GM13976 (cell line): ENCODE measurements around the gene ARMC2.
"Not testable (repeated sequence)": the region's sequence is repeated elsewhere in the genome, so short reads cannot be mapped to it uniquely, and the experiment has no call there.

Experiments used
- DNase-seq: peaks from one replicate; pipeline ENCODE4 v3.0.0; 2012; ENCODE audit warnings: low spot score
- CTCF ChIP-seq: IDR thresholded peaks from 2 replicates; pipeline ENCODE4 v1.5.1; 2012; ENCODE audit warnings: borderline replicate concordance, mild to moderate bottlenecking; ENCODE audit not compliant: insufficient read depth; ENCODE audit errors: extremely low read depth, missing control alignments, control extremely low read depth
- in situ Hi-C: fragments of 300-500 bp; cut with MboI; formaldehyde crosslinking; loops from one replicate; pipeline ENCODE4 v1.12.0; 2022; ENCODE audit warnings: low sequenced_read_pairs, mixed read lengths, inconsistent platforms; ENCODE audit not compliant: unreplicated experiment

ARMC2 gene

DNA sequence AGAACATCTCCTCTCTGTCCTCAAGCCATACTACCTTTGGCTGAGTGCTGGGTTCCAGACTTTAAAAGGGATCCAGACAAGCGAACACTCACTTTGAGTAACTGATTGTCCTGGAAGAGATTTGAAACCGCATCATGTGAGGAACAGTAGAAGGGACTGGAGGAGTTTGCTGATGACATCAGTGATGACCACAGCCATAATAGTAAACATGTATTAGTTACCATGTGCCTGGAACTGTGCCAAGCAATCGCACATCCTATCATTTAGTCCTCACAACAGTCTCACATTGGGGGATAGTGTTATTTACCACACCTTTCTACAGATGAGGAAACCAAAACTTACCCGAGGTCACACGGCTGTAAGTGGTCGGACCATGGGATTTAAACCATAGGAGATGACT is 39.8 kb downstream of the ARMC2 start:
- TF ChIP-seq CTCF: no peak
- DNase-seq: no peak
- in situ Hi-C loops: no loop called here

DNA sequence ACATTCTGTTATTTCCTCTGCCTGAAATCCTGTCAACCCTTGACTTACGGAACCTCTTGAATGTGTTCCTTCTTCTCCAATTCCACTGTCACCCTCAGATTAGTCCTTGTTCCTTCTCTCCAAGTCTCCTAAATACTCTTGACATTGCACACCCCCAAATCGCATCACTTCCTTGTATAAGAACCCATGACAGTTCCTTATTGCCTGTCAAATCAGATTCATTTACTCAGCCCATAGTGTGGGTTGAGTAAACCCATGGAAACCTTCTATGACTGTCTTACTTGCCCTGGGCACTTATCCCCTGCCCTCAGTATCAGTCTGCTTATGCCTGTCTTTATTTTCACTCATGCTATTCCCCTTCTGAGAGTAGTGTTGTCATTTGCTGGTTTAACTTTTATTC is 40.5 kb downstream of the ARMC2 start:
- TF ChIP-seq CTCF: no peak
- in situ Hi-C loops: no loop called here
- DNase-seq: no peak

- in situ Hi-C loops, DNase-seq: not testable (repeated sequence)
Observed at GRCh38 chr6:108890898-108891297, 42.7 kb downstream of the ARMC2 start.

DNA sequence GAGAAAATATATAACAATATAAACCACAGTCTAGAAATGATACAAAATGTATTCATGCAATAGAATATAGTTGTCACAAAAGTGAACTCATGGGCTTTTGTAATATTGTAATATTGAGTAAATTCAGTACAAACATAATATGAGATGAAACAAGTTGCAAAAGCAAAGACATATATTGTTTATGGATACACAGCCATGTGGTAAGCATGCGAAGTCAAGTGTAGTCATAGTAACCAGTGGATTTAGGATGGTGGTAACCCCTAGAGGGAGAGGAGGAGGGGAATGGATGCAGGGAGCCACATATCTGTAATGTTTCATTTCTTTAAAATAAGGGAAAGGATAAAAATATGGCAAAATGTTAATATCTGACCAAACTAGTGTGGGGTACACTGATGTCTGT is 47.3 kb downstream of the ARMC2 start:
- in situ Hi-C loops: no loop called here
- no peak for DNase-seq
- no peak for TF ChIP-seq CTCF

GRCh38 chr6:108896111-108896661 is 48.0 kb downstream of the ARMC2 start:
- in situ Hi-C loops: no loop called here
- DNase-seq: no peak
- TF ChIP-seq CTCF: no peak

DNA sequence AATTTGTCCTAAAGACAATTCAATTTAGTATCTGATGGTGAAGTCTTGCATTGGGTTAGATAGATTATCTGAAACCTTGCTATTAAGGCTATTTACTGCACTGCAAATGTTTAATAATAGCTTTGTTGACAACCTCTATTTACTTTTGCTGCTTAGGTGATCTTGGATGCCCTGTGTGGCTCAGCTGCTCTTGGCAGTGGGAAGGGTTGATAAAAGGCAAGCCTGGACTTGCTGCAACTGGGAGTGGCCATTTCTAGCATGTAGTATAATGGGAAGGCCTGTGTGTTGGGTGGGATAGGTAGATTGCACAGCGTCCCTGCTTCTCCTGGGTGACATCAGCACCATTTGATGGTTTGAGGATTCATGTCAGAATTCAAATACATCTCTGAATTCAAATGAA is 49.1 kb downstream of the ARMC2 start:
- TF ChIP-seq CTCF: no peak
- in situ Hi-C loops: no loop called here
- DNase-seq: no peak

GRCh38 chr6:108902382-108902792 is 54.2 kb downstream of the ARMC2 start:
- in situ Hi-C loops: no loop called here
- TF ChIP-seq CTCF: no peak
- no peak for DNase-seq
